Measurements from ENCODE around the gene ATIC.

The ATIC gene

GRCh38 chr2:215395687-215396460, 84.0 kb downstream of the ATIC start:
- TF ChIP-seq CTCF (IDR thresholded peaks at IDR 0.05; ENCODE audit: low read length, missing control alignments): no peak
- DNase-seq (ENCODE audit: low read depth): no peak
- H3K4me3 ChIP-seq (replicated peaks; ENCODE audit: low read depth, low read length): no peak overlapping the region

- H3K4me3 ChIP-seq (replicated peaks; ENCODE audit: low read depth, low read length): no peak overlapping the region
- no peak for TF ChIP-seq CTCF (IDR thresholded peaks at IDR 0.05; ENCODE audit: low read length, missing control alignments)
- DNase-seq (ENCODE audit: low read depth): peak; percentile 89
Observed at GRCh38 chr2:215396595-215397313, 84.9 kb downstream of the ATIC start.

GRCh38 chr2:215397632-215398341, 85.9 kb downstream of the ATIC start:
- no peak for DNase-seq (ENCODE audit: low read depth)
- no peak overlapping the region for H3K4me3 ChIP-seq (replicated peaks; ENCODE audit: low read depth, low read length)
- TF ChIP-seq CTCF (IDR thresholded peaks at IDR 0.05; ENCODE audit: low read length, missing control alignments): peak; percentile 26

GRCh38 chr2:215399067-215399716, 87.3 kb downstream of the ATIC start:
- no peak for DNase-seq (ENCODE audit: low read depth)
- TF ChIP-seq CTCF (IDR thresholded peaks at IDR 0.05; ENCODE audit: low read length, missing control alignments): no peak
- H3K4me3 ChIP-seq (replicated peaks; ENCODE audit: low read depth, low read length): no peak overlapping the region
